Heart left ventricle (tissue), 16 donors: ENCODE results near the gene PALB2. TPM values are rescaled to one million over a fixed set of nuclear protein-coding genes. Genes with fewer than 3 reads are reported as not detected.

Experiments
- ATAC-seq, 4 donors: fragments of 200-7000 bp; cut with Tn5 transposase; one replicate each; pipeline ENCODE4 v1.9.1; 2020 to 2022; ENCODE audit warnings: moderate library complexity in 4 of 4, mild to moderate bottlenecking in 3 of 4, moderate number of reproducible peaks in 1 of 4
- DNase-seq, 5 donors: peaks; one replicate each; pipeline ENCODE4 v3.0.0-alpha.2; 2020
- H3K27ac ChIP-seq, 12 donors: fragments of 200-600 bp; sonication (generic) in 4 of 12; one replicate each; pipeline versions ENCODE4 v1.5.0 to v1.8.0; 2016 to 2022; ENCODE audit warnings: mild to moderate bottlenecking in 2 of 12
- H3K27me3 ChIP-seq, 9 donors: fragments of 200-600 bp; sonication (generic) in 2 of 9; one replicate each; pipeline versions ENCODE4 v1.5.1 to v1.8.0; 2016 to 2022; ENCODE audit warnings: mild to moderate bottlenecking in 3 of 9
- H3K36me3 ChIP-seq, 9 donors: fragments of 200-600 bp; sonication (generic) in 2 of 9; one replicate each; pipeline versions ENCODE4 v1.5.0 to v1.8.0; 2018 to 2022; ENCODE audit warnings: mild to moderate bottlenecking in 2 of 9
- H3K4me1 ChIP-seq, 12 donors: fragments of 200-600 bp; sonication (generic) in 4 of 12; one replicate each; pipeline versions ENCODE4 v1.5.0 to v1.8.0; 2016 to 2022; ENCODE audit warnings: mild to moderate bottlenecking in 3 of 12
- H3K4me3 ChIP-seq, 12 donors: fragments of 200-600 bp; sonication (generic) in 4 of 12; one replicate each; pipeline versions ENCODE4 v1.5.0 to v1.8.0; 2017 to 2022; ENCODE audit warnings: mild to moderate bottlenecking in 9 of 12, moderate library complexity in 4 of 12
- H3K9me3 ChIP-seq, 12 donors: fragments of 200-600 bp; sonication (generic) in 4 of 12; one replicate each; pipeline versions ENCODE4 v1.5.0 to v1.8.0; 2016 to 2022; ENCODE audit warnings: mild to moderate bottlenecking in 1 of 12
- POLR2A ChIP-seq, 2 donors: fragments of 450-650 bp; IDR thresholded peaks; one replicate each; pipeline ENCODE4 v1.6.1; 2017; ENCODE audit warnings: antibody characterized with exemption in 2 of 2, mild to moderate bottlenecking in 2 of 2, moderate library complexity in 2 of 2
- WGBS, 4 donors: extraction: QIAGEN DNeasy Blood & Tissue Kit in 2 of 4; methylation state at CpG; one replicate each; pipeline versions ENCODE4 v1.1.5 to v1.1.7; 2013 to 2018; 5-methylcytosine and 5-hydroxymethylcytosine counted together
- intact Hi-C, 10 donors: fragments of 100-400 bp; cut with DNase I; formaldehyde crosslinking; loops; one replicate each; pipeline versions ENCODE4 v1.11.1 to v1.14.2; 2022
- polyA plus RNA-seq, 2 donors: library from polyadenylated mRNA; stranded (reverse); fragments of 200-250 nt; gene quantifications; one replicate each; pipeline ENCODE4 v1.2.3, GENCODE V29; 2013
- total RNA-seq, 9 donors: library from RNA; depleted of rRNA in 2 of 9; stranded (reverse); fragments of >200 nt in 2 of 9; fragmentation: NEBNext Ultra II Directional in 3 of 9; extraction: Animal tissue kit (Norgen Biotek cat#: 25700) in 3 of 9; gene quantifications; one replicate each; pipeline versions ENCODE4 v1.1.0 to v1.2.4, GENCODE V29; 2016 to 2023
- TF ChIP-seq, protein P1 (sequence below), 12 donors: fragments of 200-600 bp; sonication (generic) in 4 of 12; IDR thresholded peaks; one replicate each; pipeline versions ENCODE4 v1.5.0 to v1.8.0; 2018 to 2022; ENCODE audit warnings: antibody characterized with exemption in 12 of 12, mild to moderate bottlenecking in 5 of 12
- donor health status: ischemic (EF 13 %, LVEDD 7.1; RV severe dilation, severe dysfunction).
- donor health status: healthy with polysubstance abuse.
- donor health status: DM: no; HTN: yes; CAD: no.
- donor health status: DM: no; HTN: no; CAD: no.
- donor health status: ischemic (EF 25% LVEDD 6.9; RV normal size, moderate dysfunction).
- donor health status: ischemic (EF 25% LVEDD 5.7; RV mildly dilated, moderate dysfunction).
- donor health status: healthy.
- donor health status: DM: yes; HTN: yes; CAD: no.
- donor health status: ischemic (EF 35%, LVEDD 5.7; RV mildly dilated, moderate dysfunction).
- donor health status: nonischemic (EF 11% LVEDD 7.7; RV severe dilation, severe dysfunction).
- donor health status: DM: yes; HTN: yes; CAD: no.
- donor health status: PGD.
- donor health status: ischemic (EF 29% LVEDD 5.4; RV normal size, mild dysfunction).
- donor health status: nonischemic (EF 23%, LVEDD 6.1; RV moderate dilation, normal function).

The PALB2 gene
- total and polyA plus RNA-seq, 11 donors = 3.4 to 7.4 (median 4.5) TPM

DNA sequence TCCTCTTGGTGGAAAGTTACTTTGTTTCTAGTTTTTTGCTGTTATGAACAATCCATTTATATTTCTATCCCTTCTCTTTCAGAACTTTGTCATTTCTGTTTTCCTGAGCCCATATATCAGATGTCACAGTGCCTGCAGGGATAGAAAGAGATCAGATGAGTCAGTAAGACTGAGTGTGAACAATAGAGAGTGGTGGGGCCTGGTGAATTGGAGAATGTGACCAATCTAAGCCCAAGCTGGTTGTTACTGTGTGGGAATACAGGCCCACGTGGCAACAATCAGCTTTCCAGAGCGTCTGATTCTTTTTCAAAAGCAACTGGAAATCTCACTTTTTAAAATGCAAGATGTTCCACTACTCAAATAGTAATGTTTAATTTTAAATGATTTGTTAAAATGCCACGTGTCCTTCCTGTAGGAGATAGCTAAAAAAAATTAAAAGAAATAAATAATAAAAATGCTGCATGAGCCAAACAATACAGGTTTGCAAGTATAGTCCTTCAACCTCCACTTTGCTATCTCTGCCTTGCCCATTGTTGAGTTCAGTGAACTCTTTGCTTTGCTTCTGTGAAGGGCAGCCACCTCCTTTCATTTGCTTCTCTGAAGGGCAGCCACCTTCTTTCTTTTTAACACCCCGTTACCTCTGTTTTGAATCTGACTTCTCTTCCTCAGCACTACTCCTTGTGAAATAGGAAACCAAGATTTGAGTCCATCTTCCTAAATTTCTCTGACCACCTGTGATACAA, 9.7 kb upstream of the PALB2 start:
- Histone ChIP-seq H3K9me3 (no peaks in the 10 kb centered on the region), H3K4me1 (peaks cover 0 to 4% (median 0%) of the 10 kb centered on the region in 12 donors), H3K36me3 (peaks cover 0 to 90% (median 65%) of the 10 kb centered on the region in 9 donors), H3K27ac (no peak overlapping the region), H3K27me3 (no peaks in the 10 kb centered on the region), H3K4me3 (no peak overlapping the region)
- ATAC-seq (no peak), DNase-seq (no peak)
- 85 to 94% (median 90%) methylated on average over 4 of the region's 4 CpGs for WGBS, 4 donors
- TF ChIP-seq, protein P1, sequence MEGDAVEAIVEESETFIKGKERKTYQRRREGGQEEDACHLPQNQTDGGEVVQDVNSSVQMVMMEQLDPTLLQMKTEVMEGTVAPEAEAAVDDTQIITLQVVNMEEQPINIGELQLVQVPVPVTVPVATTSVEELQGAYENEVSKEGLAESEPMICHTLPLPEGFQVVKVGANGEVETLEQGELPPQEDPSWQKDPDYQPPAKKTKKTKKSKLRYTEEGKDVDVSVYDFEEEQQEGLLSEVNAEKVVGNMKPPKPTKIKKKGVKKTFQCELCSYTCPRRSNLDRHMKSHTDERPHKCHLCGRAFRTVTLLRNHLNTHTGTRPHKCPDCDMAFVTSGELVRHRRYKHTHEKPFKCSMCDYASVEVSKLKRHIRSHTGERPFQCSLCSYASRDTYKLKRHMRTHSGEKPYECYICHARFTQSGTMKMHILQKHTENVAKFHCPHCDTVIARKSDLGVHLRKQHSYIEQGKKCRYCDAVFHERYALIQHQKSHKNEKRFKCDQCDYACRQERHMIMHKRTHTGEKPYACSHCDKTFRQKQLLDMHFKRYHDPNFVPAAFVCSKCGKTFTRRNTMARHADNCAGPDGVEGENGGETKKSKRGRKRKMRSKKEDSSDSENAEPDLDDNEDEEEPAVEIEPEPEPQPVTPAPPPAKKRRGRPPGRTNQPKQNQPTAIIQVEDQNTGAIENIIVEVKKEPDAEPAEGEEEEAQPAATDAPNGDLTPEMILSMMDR (IDR thresholded peaks at IDR 0.05) = no peak
- TF ChIP-seq POLR2A (IDR thresholded peaks at IDR 0.05) = no peak
- intact Hi-C loops = no loop called here

DNA sequence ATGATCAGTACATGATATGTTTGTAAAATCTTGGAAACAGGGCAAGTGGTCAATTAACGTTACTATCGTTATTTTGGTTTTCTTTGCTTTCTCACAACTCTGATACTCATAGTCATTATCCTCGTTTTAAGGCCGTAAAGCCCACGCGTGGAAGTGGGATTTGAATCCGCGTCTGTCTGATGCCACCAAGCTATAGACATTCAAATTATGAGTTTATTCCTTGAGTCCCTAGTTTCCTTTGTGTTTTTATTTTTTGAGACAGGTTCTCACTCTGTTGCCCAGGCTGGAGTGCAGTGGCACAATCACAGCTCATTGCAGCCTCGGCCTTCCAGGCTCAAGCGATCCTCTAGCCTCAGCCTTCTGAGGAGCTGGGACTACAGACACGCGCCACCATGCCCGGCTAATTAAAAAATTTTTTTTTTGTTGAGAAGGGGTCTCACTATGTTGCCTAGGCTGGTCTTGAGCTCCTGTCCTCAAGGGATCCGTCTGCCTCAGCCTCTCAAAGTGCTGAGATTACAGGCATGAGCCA, 1.2 kb upstream of the PALB2 start:
- TF ChIP-seq POLR2A (IDR thresholded peaks at IDR 0.05) = no peak
- TF ChIP-seq, protein P1 (IDR thresholded peaks at IDR 0.05) = no peak
- WGBS, 4 donors = 71 to 79% (median 75%) methylated on average over 14 of the region's 14 CpGs
- H3K4me3 ChIP-seq = peak overlapping the region; percentile 67 to 99 (median 88)
- peaks cover 0 to 31% (median 20%) of the 10 kb centered on the region in 12 donors for H3K4me1 ChIP-seq
- no peak for ATAC-seq
- peak overlapping the region in 2 of 12 donors; percentile 82 to 84 for H3K27ac ChIP-seq
- no peaks in the 10 kb centered on the region for H3K9me3 ChIP-seq
- no peaks in the 10 kb centered on the region for H3K27me3 ChIP-seq
- intact Hi-C loops = loop anchor here in 1 of 10 donors (5.0 kb wide), 1 partner anchor 85 kb away; the partner anchor contains the start of genes EARS2 and UBFD1
- DNase-seq = no peak
- peaks cover 0 to 55% (median 48%) of the 10 kb centered on the region in 9 donors for H3K36me3 ChIP-seq

DNA sequence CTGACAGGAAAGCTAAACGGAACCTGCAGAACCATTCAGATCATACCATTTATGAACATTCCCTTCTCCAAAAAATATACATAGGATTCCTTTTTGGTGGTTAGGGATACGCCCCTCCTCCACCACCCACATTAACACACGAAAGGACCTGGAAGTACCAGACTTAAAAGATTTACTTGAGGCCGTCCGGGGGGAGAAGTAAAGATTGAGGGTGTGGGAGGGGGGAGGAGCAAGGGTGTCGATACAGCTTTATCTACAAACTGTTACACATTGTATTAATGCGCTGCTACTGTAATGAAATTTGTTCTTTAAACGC, 537 bp downstream of the PALB2 start:
- no peak for TF ChIP-seq POLR2A (IDR thresholded peaks at IDR 0.05)
- TF ChIP-seq, protein P1 (IDR thresholded peaks at IDR 0.05) = no peak
- Histone ChIP-seq H3K4me3 (peak overlapping the region; percentile 67 to 99 (median 88)), H3K27me3 (no peaks in the 10 kb centered on the region), H3K36me3 (peaks cover 0 to 58% (median 51%) of the 10 kb centered on the region in 9 donors), H3K4me1 (peaks cover 0 to 28% (median 19%) of the 10 kb centered on the region in 12 donors), H3K9me3 (no peaks in the 10 kb centered on the region), H3K27ac (peak overlapping the region in 10 of 12 donors; percentile 50 to 87 (median 83))
- DNase-seq (no peak), ATAC-seq (peak in 1 of 4 donors; percentile 2)
- 1 to 2% (median 1%) methylated on average over 8 of the region's 8 CpGs for WGBS, 4 donors
- intact Hi-C loops = loop anchor here in 2 of 10 donors (2.0 to 5.0 kb wide), 2 partner anchors 44 to 83 kb away; partner anchors contain the start of genes EARS2 (in 1 of the 2), NDUFAB1 (in 1 of the 2) and UBFD1 (in 1 of the 2)

DNA sequence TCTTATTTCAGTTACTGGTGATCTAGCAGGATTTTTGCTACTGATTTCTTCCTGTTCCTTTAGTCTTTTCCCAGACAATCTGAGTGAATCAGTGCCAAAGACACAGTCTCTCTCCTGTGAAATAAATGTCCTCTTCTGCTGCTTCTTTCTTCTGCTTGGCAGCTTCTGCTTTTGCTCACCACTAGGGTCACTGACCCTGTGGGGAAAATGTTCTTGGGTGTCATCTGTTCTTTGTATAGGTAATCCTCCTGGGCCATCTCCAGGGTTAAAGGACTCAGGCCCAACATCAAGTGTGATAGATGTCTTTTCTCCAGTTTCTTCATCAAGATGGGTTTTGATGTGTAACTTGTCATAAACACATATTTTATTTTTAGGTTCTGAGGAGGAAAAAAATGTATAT, 5.2 kb downstream of the PALB2 start:
- peaks cover 0 to 69% (median 61%) of the 10 kb centered on the region in 9 donors for H3K36me3 ChIP-seq
- intact Hi-C loops = no loop called here

More for the DNA sequence above, 5.2 kb downstream of the PALB2 start:
- ATAC-seq (no peak), DNase-seq (no peak)
- Histone ChIP-seq H3K4me3 (no peak overlapping the region), H3K27me3 (no peaks in the 10 kb centered on the region), H3K9me3 (no peaks in the 10 kb centered on the region), H3K27ac (no peak overlapping the region), H3K4me1 (peaks cover 0 to 13% (median 10%) of the 10 kb centered on the region in 12 donors)
- no peak for TF ChIP-seq POLR2A (IDR thresholded peaks at IDR 0.05)
- TF ChIP-seq, protein P1 (IDR thresholded peaks at IDR 0.05) = no peak
